COLO668 (cell line): ENCODE measurements around the gene PRIM2.
"Not testable (repeated sequence)": the region's sequence is repeated elsewhere in the genome, so short reads cannot be mapped to it uniquely, and the experiment has no call there.

Source experiments
- DNase-seq: peaks from one replicate; lab custom pipeline; 2025; ENCODE audit not compliant: unreplicated experiment; lab: John Stamatoyannopoulos, UW

PRIM2 gene

GRCh38 chr6:57579489-57579888, 262.1 kb downstream of the PRIM2 start:
- DNase-seq: not testable (repeated sequence)

DNA sequence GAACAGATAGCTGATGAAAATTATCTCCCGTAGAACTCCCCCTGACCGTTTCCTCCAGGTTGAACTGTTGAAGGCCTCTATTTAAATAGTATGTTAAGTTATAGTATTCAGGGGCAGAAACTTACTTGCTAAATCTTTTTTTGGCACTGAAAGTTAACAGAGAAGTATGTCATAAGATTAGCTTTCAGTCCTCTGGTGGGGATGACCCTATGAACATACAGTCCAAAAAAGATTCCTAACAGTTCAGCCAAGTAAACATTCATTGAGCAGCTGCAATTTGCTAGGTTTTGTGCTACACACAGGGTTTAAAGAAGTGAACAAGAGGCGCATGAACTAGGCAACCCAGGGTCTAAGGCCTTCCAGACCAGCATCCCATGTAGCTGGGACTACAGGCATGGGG, 264.2 kb downstream of the PRIM2 start:
- not testable (repeated sequence) for DNase-seq

DNA sequence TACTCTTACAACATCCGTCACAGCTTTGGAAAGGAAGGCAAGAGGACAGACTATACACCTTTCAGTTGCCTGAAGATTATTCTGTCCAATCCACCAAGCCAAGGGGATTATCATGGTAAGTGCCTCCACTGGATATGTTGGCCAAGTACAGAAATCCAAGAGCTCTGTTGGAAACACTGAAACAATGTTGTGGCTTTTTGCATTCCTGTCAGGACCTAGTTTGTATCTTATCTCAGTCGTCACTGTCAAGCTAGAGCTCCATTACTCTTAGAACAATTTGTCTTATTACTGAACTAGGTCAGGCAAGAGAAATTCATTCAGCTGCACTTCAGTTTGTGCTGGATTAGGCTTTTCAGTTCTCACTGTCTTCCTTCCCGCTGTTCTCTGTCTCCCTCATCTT, 283.7 kb downstream of the PRIM2 start:
- not testable (repeated sequence) for DNase-seq

DNA sequence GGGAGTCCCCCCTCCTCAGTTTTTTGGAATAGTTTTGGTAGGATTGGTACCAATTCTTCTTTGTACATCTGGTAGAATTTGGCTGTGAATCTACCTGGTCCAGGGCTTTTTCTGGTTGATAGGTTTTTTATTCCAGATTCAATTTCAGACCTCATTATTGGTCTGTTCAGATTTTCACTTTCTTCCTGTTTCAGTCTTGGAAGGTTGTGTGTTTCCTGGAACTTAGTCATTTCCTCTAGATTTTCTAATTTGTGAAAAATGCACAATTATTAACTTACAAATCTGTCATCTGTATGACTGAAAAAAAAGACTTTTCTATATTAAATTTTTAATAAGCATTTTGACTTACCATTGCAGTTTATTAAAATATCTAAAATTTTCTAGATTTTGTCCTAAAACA, 287.9 kb downstream of the PRIM2 start:
- DNase-seq: not testable (repeated sequence)

DNA sequence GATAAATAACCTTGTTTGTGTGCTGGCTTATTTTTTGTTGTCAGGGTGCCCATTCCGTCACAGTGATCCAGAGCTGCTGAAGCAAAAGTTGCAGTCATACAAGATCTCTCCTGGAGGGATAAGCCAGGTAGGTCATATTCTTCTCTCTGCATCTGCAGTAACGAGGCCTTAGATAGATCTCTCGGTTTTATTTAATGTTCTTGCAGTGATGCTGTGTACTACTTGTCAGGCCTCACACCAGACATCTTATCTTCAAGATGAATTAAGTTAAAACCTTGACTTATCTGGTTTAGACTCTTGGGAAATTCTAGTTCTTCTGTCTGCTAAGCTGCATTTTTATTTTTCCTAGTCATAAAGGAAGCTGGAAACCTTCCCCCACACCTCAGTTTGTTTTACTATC, 288.9 kb downstream of the PRIM2 start:
- not testable (repeated sequence) for DNase-seq

DNA sequence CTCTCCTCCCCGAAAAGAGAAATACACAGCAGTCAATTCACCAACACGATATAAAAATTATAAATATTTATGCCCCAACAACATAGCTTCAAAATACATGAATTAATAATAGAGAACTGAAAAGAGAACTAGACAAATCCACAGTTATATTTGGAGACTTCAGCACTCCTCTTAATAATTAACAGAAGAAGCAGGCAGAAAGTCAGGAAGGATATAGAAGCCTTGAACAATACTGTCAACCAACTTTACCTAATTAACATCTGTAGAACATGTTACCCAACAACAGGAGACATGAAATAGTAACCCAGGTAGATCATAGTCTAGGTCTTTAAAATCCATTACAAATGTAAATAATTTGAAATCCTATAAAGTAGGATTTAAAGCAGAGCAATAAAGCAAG, 293.2 kb downstream of the PRIM2 start:
- not testable (repeated sequence) for DNase-seq

DNA sequence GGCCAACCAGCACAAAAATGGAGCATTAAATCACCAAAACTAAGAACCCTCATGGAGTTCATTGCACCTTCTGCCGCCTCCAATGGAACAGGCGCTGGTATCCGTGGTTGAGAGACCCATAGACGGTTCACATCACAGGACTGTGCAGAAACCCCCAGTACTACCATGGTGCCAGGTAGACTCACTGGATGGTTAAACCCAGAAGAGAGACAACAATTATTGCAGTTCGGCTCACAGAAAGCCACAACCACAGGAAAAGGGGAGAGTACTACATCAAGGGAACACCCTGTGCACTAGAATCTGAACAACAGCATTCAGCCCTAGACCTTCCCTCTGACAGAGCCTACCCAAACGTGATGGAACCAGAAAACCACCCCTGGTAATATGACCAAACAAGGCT, 301.5 kb downstream of the PRIM2 start:
- not testable (repeated sequence) for DNase-seq

DNA sequence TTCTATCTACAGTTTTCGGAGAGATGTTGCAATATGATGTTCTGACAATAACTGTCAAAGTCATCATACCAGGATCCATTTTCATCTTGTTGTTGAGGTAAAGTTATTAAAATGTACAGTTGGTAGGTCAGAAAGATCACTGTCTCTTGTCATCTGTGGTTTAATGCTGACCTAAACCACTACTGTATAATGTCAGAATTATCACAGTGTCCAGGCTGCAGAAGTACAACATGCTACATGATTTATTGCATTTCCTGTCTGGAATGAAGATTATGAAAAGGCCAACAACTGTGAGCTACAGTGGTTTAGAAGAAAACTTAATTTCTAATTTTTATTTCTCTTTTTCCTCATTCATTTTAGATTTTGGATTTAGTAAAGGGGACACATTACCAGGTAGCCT, 314.3 kb downstream of the PRIM2 start:
- not testable (repeated sequence) for DNase-seq

GRCh38 chr6:57658526-57658925, 341.1 kb downstream of the PRIM2 start:
- DNase-seq: not testable (repeated sequence)

GRCh38 chr6:57659794-57660193, 342.4 kb downstream of the PRIM2 start:
- DNase-seq: not testable (repeated sequence)

GRCh38 chr6:57660940-57661339, 343.5 kb downstream of the PRIM2 start:
- not testable (repeated sequence) for DNase-seq

GRCh38 chr6:57668108-57668507, 350.7 kb downstream of the PRIM2 start:
- not testable (repeated sequence) for DNase-seq

DNA sequence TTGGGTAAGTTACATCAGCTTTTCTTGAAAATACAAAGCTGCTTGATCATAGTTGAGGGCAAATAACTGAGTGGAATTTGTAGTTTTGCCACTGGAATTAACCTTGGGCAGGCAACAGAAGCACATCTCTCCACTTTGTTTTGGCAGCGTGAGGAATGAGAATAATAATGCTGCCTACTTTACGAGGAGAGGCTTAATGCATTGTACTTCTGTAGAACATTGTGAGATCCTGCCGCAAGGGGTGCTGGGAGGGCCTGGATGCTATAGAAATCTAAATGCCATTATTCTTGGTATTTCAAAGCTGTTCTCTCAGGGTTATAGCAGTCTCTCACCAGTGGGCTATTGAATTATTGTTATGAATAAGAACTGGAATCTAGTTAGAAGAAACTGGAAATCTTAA, 353.8 kb downstream of the PRIM2 start:
- not testable (repeated sequence) for DNase-seq

DNA sequence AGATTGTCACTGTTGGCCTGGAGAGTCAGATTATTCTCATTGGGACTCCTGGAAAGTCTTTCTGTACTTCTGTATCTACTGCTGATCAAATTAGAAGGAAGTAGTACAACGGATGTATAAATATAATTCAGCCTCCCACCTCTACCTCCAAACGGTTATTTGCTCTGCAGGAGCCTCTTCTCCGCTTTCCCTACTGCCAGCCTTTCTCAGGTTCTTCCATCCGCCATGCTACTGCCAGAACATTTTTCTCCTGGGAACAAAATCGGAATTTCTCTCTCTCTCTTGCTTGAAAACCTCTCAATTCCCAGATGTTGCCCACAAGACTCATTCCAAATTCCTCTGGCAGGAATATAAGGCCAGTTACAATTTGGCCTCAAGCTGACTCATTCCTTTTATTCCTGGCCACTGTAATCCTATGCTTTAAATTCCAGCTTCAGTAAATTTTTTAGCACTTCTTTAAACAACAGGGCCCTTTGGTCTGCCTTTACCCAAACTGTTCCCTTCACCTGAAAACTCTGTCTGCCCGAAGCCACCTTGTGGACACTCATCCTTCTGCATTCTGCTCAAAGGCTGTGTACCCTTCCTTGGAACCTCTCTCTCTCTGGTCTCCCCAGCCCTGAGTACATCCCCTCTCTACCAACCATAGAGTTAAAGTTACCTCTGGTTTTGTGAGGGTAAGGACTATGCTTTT, 354.7 kb downstream of the PRIM2 start:
- DNase-seq: not testable (repeated sequence)

- DNase-seq: peak; percentile 14
Measured at GRCh38 chr6:57673281-57673680, 355.9 kb downstream of the PRIM2 start.

- not testable (repeated sequence) for DNase-seq
Measured at GRCh38 chr6:57675386-57675785, 358.0 kb downstream of the PRIM2 start.

DNA sequence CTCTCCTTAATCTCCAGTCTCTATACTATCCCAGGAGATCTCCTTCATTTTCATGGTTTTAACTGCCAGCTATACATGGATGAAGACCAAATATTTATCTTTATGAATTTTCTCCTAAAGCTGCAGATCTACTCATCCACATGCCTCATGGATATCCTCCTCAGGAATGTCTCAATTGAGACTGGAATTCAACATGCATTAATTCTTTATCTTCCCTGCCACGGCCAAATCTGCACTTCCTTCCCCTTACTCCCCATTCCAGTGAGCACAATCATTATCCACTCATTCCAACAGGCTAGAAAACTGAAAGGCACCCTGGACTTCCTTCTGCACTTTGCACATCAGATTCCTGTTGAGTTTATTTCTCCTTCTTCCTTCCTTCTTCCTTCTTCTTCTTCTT, 379.0 kb downstream of the PRIM2 start:
- DNase-seq: not testable (repeated sequence)
